Mononuclear cell (primary cell): ENCODE data around the gene MGAT5. TPM values are rescaled to one million over a fixed set of nuclear protein-coding genes. Genes with fewer than 3 reads are reported as not detected.

Source experiments
- H3K27me3 ChIP-seq: 2 replicates; pipeline ENCODE4 v1.6.0; 2011; ENCODE audit warnings: low read length, control low read depth; ENCODE audit not compliant: insufficient read depth
- H3K4me1 ChIP-seq: 2 replicates; pipeline ENCODE4 v1.5.1; 2011; ENCODE audit warnings: mild to moderate bottlenecking, low read length, control low read depth; ENCODE audit not compliant: insufficient read depth
- H3K4me3 ChIP-seq: 2 replicates; pipeline ENCODE4 v1.5.1; 2011; ENCODE audit warnings: mild to moderate bottlenecking, low read length, moderate library complexity
- H3K9me3 ChIP-seq: 2 replicates; pipeline ENCODE4 v1.5.1; 2011; ENCODE audit warnings: low read depth, mild to moderate bottlenecking, control low read depth, low read length
- total RNA-seq: library from RNA; depleted of rRNA; stranded (reverse); fragments of >200 nt; gene quantifications from one replicate; pipeline ENCODE4 v1.2.3, GENCODE V29; 2012

Gene MGAT5
- total RNA-seq, 1 donor = 41.3 TPM

GRCh38 chr2:134274121-134274520, 20.2 kb downstream of the MGAT5 start:
- Histone ChIP-seq H3K4me1 (peaks cover 45% of the 10 kb centered on the region), H3K27me3 (no peaks in the 10 kb centered on the region), H3K4me3 (no peak overlapping the region), H3K9me3 (no peaks in the 10 kb centered on the region)

GRCh38 chr2:134275058-134275862, 21.4 kb downstream of the MGAT5 start:
- Histone ChIP-seq H3K27me3 (no peaks in the 10 kb centered on the region), H3K4me3 (no peak overlapping the region), H3K9me3 (no peaks in the 10 kb centered on the region), H3K4me1 (peaks cover 48% of the 10 kb centered on the region)

- Histone ChIP-seq H3K27me3 (no peaks in the 10 kb centered on the region), H3K4me3 (no peak overlapping the region), H3K9me3 (no peaks in the 10 kb centered on the region), H3K4me1 (peaks cover 57% of the 10 kb centered on the region)
Measured at GRCh38 chr2:134276381-134277172, 22.7 kb downstream of the MGAT5 start.

- H3K9me3 ChIP-seq = no peaks in the 10 kb centered on the region
- H3K27me3 ChIP-seq = no peaks in the 10 kb centered on the region
- H3K4me3 ChIP-seq = no peak overlapping the region
- H3K4me1 ChIP-seq = peaks cover 60% of the 10 kb centered on the region
Measured at GRCh38 chr2:134277223-134277622, 23.4 kb downstream of the MGAT5 start.

- Histone ChIP-seq H3K4me3 (no peak overlapping the region), H3K9me3 (no peaks in the 10 kb centered on the region), H3K4me1 (peaks cover 67% of the 10 kb centered on the region), H3K27me3 (no peaks in the 10 kb centered on the region)
Measured at GRCh38 chr2:134278553-134278952, 24.7 kb downstream of the MGAT5 start.

GRCh38 chr2:134279417-134279816, 25.5 kb downstream of the MGAT5 start:
- Histone ChIP-seq H3K27me3 (no peaks in the 10 kb centered on the region), H3K9me3 (no peaks in the 10 kb centered on the region), H3K4me1 (peaks cover 70% of the 10 kb centered on the region), H3K4me3 (no peak overlapping the region)

- Histone ChIP-seq H3K9me3 (no peaks in the 10 kb centered on the region), H3K27me3 (no peaks in the 10 kb centered on the region), H3K4me1 (peaks cover 62% of the 10 kb centered on the region), H3K4me3 (no peak overlapping the region)
Measured at GRCh38 chr2:134280231-134280630, 26.4 kb downstream of the MGAT5 start.

GRCh38 chr2:134280726-134281125, 26.9 kb downstream of the MGAT5 start:
- peaks cover 60% of the 10 kb centered on the region for H3K4me1 ChIP-seq

GRCh38 chr2:134281815-134282419, 28.0 kb downstream of the MGAT5 start:
- H3K4me1 ChIP-seq = peaks cover 62% of the 10 kb centered on the region
- H3K4me3 ChIP-seq = no peak overlapping the region
- H3K9me3 ChIP-seq = no peaks in the 10 kb centered on the region
- H3K27me3 ChIP-seq = no peaks in the 10 kb centered on the region

More at GRCh38 chr2:134280726-134281125, 26.9 kb downstream of the MGAT5 start:
- Histone ChIP-seq H3K9me3 (no peaks in the 10 kb centered on the region), H3K4me3 (no peak overlapping the region), H3K27me3 (no peaks in the 10 kb centered on the region)

- Histone ChIP-seq H3K4me1 (peaks cover 63% of the 10 kb centered on the region), H3K9me3 (no peaks in the 10 kb centered on the region), H3K4me3 (no peak overlapping the region), H3K27me3 (no peaks in the 10 kb centered on the region)
Measured at GRCh38 chr2:134282629-134283400, 28.9 kb downstream of the MGAT5 start.

- peaks cover 67% of the 10 kb centered on the region for H3K4me1 ChIP-seq
- H3K9me3 ChIP-seq = no peaks in the 10 kb centered on the region
- H3K4me3 ChIP-seq = no peak overlapping the region
- no peaks in the 10 kb centered on the region for H3K27me3 ChIP-seq
Measured at GRCh38 chr2:134283661-134284060, 29.8 kb downstream of the MGAT5 start.

GRCh38 chr2:134284119-134284670, 30.3 kb downstream of the MGAT5 start:
- H3K9me3 ChIP-seq = no peaks in the 10 kb centered on the region

GRCh38 chr2:134287323-134287722, 33.5 kb downstream of the MGAT5 start:
- no peaks in the 10 kb centered on the region for H3K27me3 ChIP-seq
- H3K9me3 ChIP-seq = no peaks in the 10 kb centered on the region
- no peak overlapping the region for H3K4me3 ChIP-seq
- H3K4me1 ChIP-seq = peaks cover 78% of the 10 kb centered on the region

More at GRCh38 chr2:134284119-134284670, 30.3 kb downstream of the MGAT5 start:
- no peaks in the 10 kb centered on the region for H3K27me3 ChIP-seq
- peaks cover 70% of the 10 kb centered on the region for H3K4me1 ChIP-seq
- H3K4me3 ChIP-seq = no peak overlapping the region

- Histone ChIP-seq H3K4me1 (peaks cover 78% of the 10 kb centered on the region), H3K4me3 (no peak overlapping the region), H3K9me3 (no peaks in the 10 kb centered on the region), H3K27me3 (no peaks in the 10 kb centered on the region)
Measured at GRCh38 chr2:134288814-134289213, 34.9 kb downstream of the MGAT5 start.
